ENCODE results near the gene CCL2.

CCL2 gene

GRCh38 chr17:34242587-34243363, 12.3 kb upstream of the CCL2 start:
- no peak for DNase-seq

GRCh38 chr17:34243364-34244320, 11.4 kb upstream of the CCL2 start:
- no peak for DNase-seq

- no peak for DNase-seq
Observed at GRCh38 chr17:34245351-34245905, 9.7 kb upstream of the CCL2 start.

- no peak for DNase-seq
Observed at GRCh38 chr17:34246446-34246845, 8.6 kb upstream of the CCL2 start.

- DNase-seq = no peak
Observed at GRCh38 chr17:34246881-34247280, 8.2 kb upstream of the CCL2 start.

- DNase-seq = no peak
Observed at GRCh38 chr17:34248511-34249024, 6.5 kb upstream of the CCL2 start.

- DNase-seq = no peak
Observed at GRCh38 chr17:34249061-34249460, 6.0 kb upstream of the CCL2 start.

- DNase-seq = no peak
Observed at GRCh38 chr17:34249478-34249877, 5.6 kb upstream of the CCL2 start.

- no peak for DNase-seq
Observed at GRCh38 chr17:34251186-34251585, 3.9 kb upstream of the CCL2 start.

GRCh38 chr17:34252095-34252443, 3.0 kb upstream of the CCL2 start:
- DNase-seq = no peak

- no peak for DNase-seq
Observed at GRCh38 chr17:34252444-34253138, 2.5 kb upstream of the CCL2 start.

GRCh38 chr17:34253139-34253525, 2.0 kb upstream of the CCL2 start:
- DNase-seq = no peak

- no peak for DNase-seq
Observed at GRCh38 chr17:34254146-34254545, 939 bp upstream of the CCL2 start.

GRCh38 chr17:34255381-34255732, 272 bp downstream of the CCL2 start:
- DNase-seq = no peak

- no peak for DNase-seq
Observed at GRCh38 chr17:34255841-34256240, 756 bp downstream of the CCL2 start.

- no peak for DNase-seq
Observed at GRCh38 chr17:34257299-34257985, 2.4 kb downstream of the CCL2 start.

GRCh38 chr17:34257986-34258326, 2.9 kb downstream of the CCL2 start:
- DNase-seq = no peak

- DNase-seq = no peak
Observed at GRCh38 chr17:34259146-34259545, 4.1 kb downstream of the CCL2 start.

GRCh38 chr17:34260861-34261260, 5.8 kb downstream of the CCL2 start:
- no peak for DNase-seq

- no peak for DNase-seq
Observed at GRCh38 chr17:34261568-34262337, 6.7 kb downstream of the CCL2 start.

GRCh38 chr17:34265711-34266110, 10.6 kb downstream of the CCL2 start:
- no peak for DNase-seq

GRCh38 chr17:34269969-34270368, 14.9 kb downstream of the CCL2 start, which contains the start of gene CCL7:
Gene CCL7 (plus strand): TSS chr17:34270221. CDS start chr17:34270291, 70 bp downstream.
- no peak for DNase-seq
